Mesenchymal stem cell (in vitro differentiated cells and primary cell): ENCODE data around the gene KLF8. TPM values are rescaled to one million over a fixed set of nuclear protein-coding genes. Genes with fewer than 3 reads are reported as not detected.
A peak's percentile ranks its signal among the peaks of the same experiment; 100 is the strongest.
"Not testable (repeated sequence)": the region's sequence is repeated elsewhere in the genome, so short reads cannot be mapped to it uniquely, and the experiment has no call there.

Source experiments
- DNase-seq: peaks from one replicate; pipeline ENCODE4 v3.0.0-alpha.2; 2013
- H2AFZ ChIP-seq: one replicate; pipeline ENCODE4 v1.6.1; 2013; ENCODE audit warnings: low read depth, mild to moderate bottlenecking, control low read depth, inconsistent platforms, low read length, moderate library complexity
- H2AK5ac ChIP-seq: 2 replicates; pipeline ENCODE4 v1.6.1; 2013; ENCODE audit warnings: low read length, moderate library complexity, mild to moderate bottlenecking, inconsistent platforms; ENCODE audit not compliant: severe bottlenecking
- H2BK120ac ChIP-seq: one replicate; pipeline ENCODE4 v1.6.1; 2013; ENCODE audit warnings: low read depth, mild to moderate bottlenecking, inconsistent platforms, low read length, moderate library complexity
- H2BK12ac ChIP-seq, 2 experiments: one replicate each; pipeline ENCODE4 v1.6.1; 2013; ENCODE audit warnings: inconsistent platforms in 2 of 2, low read length in 2 of 2, mild to moderate bottlenecking in 2 of 2, moderate library complexity in 2 of 2, control low read depth in 1 of 2
- H2BK15ac ChIP-seq: one replicate; pipeline ENCODE4 v1.6.1; 2013; ENCODE audit warnings: mild to moderate bottlenecking, low read depth, inconsistent platforms; ENCODE audit not compliant: poor library complexity, severe bottlenecking
- H2BK5ac ChIP-seq: 2 replicates; pipeline ENCODE4 v1.6.1; 2013; ENCODE audit warnings: low read depth, mild to moderate bottlenecking, low read length, control low read depth, inconsistent platforms; ENCODE audit not compliant: poor library complexity, severe bottlenecking
- H3K14ac ChIP-seq, 2 experiments: one replicate each; pipeline ENCODE4 v1.6.1; 2013; ENCODE audit warnings: inconsistent platforms in 2 of 2, low read length in 2 of 2, control low read depth in 1 of 2, mild to moderate bottlenecking in 1 of 2, moderate library complexity in 1 of 2
- H3K18ac ChIP-seq, 2 experiments: one replicate each; pipeline ENCODE4 v1.6.1; 2013; ENCODE audit warnings: inconsistent platforms in 2 of 2, low read length in 2 of 2, control low read depth in 1 of 2, low read depth in 1 of 2, mild to moderate bottlenecking in 1 of 2
- H3K23ac ChIP-seq, 2 experiments: one replicate each; pipeline ENCODE4 v1.6.1; 2013; ENCODE audit warnings: inconsistent platforms in 2 of 2, low read length in 2 of 2, mild to moderate bottlenecking in 2 of 2, moderate library complexity in 2 of 2, control low read depth in 1 of 2
- H3K27ac ChIP-seq: 2 replicates; pipeline ENCODE4 v1.5.1; 2013; ENCODE audit warnings: mild to moderate bottlenecking, moderate library complexity, low read length, control low read depth, inconsistent platforms; ENCODE audit not compliant: poor library complexity, severe bottlenecking
- H3K27me3 ChIP-seq, 2 experiments: 2 replicates each; pipeline versions ENCODE4 v1.6.1 to v1.7.0; 2013; ENCODE audit warnings: low read length in 2 of 2, mild to moderate bottlenecking in 2 of 2, moderate library complexity in 2 of 2, control low read depth in 1 of 2, inconsistent platforms in 1 of 2; ENCODE audit not compliant: control insufficient read depth in 1 of 2, insufficient read depth in 1 of 2
- H3K36me3 ChIP-seq, 2 experiments: 2 replicates each; pipeline versions ENCODE4 v1.6.1 to v1.7.0; 2013; ENCODE audit warnings: low read length in 2 of 2, control low read depth in 1 of 2, inconsistent platforms in 1 of 2, low read depth in 1 of 2, mild to moderate bottlenecking in 1 of 2; ENCODE audit not compliant: insufficient read depth in 2 of 2, control insufficient read depth in 1 of 2
- H3K4ac ChIP-seq, 2 experiments: one replicate each; pipeline ENCODE4 v1.6.1; 2013; ENCODE audit warnings: inconsistent platforms in 2 of 2, low read length in 2 of 2, mild to moderate bottlenecking in 2 of 2, moderate library complexity in 2 of 2, control low read depth in 1 of 2, low read depth in 1 of 2
- H3K4me1 ChIP-seq: 2 replicates; pipeline ENCODE4 v1.6.1; 2013; ENCODE audit warnings: low read depth, low read length, control low read depth; ENCODE audit not compliant: control insufficient read depth, insufficient read depth
- H3K4me2 ChIP-seq: 2 replicates; pipeline ENCODE4 v1.6.1; 2013; ENCODE audit warnings: low read length, mild to moderate bottlenecking, inconsistent platforms; ENCODE audit not compliant: poor library complexity, severe bottlenecking
- H3K4me3 ChIP-seq, 2 experiments: 2 replicates each; pipeline versions ENCODE4 v1.5.1 to v1.7.0; 2013; ENCODE audit warnings: low read length in 2 of 2, mild to moderate bottlenecking in 2 of 2, control low read depth in 1 of 2, low read depth in 1 of 2; ENCODE audit not compliant: insufficient read depth in 1 of 2
- H3K79me1 ChIP-seq: replicated peaks from 2 replicates; pipeline ENCODE4 v1.6.1; 2013; ENCODE audit warnings: mild to moderate bottlenecking, control low read depth, low read length, inconsistent platforms; ENCODE audit not compliant: poor library complexity, severe bottlenecking
- H3K9ac ChIP-seq: 2 replicates; pipeline ENCODE4 v1.7.0; 2013; ENCODE audit warnings: mild to moderate bottlenecking, low read length, moderate library complexity
- H3K9me3 ChIP-seq: 2 replicates; pipeline ENCODE4 v1.7.0; 2013; ENCODE audit warnings: mild to moderate bottlenecking, low read length; ENCODE audit not compliant: control insufficient read depth
- H4K8ac ChIP-seq: one replicate; pipeline ENCODE4 v1.6.1; 2013; ENCODE audit warnings: inconsistent platforms, mild to moderate bottlenecking, low read length, moderate library complexity
- H4K91ac ChIP-seq: one replicate; pipeline ENCODE4 v1.6.1; 2013; ENCODE audit warnings: mild to moderate bottlenecking, low read length, inconsistent platforms
- WGBS: methylation state at CpG from one replicate; pipeline ENCODE4 v1.1.7; 2013; ENCODE audit warnings: mixed read lengths; 5-methylcytosine and 5-hydroxymethylcytosine counted together
- polyA plus RNA-seq, 2 experiments: library from polyadenylated mRNA; stranded (reverse); fragments of 200-250 nt; gene quantifications; one replicate each; pipeline ENCODE4 v1.2.3, GENCODE V29; 2013

The KLF8 gene
- 0.41 TPM for polyA plus RNA-seq (2013, experiment 1 of 2)
- polyA plus RNA-seq (2013, experiment 2 of 2) = 0.41 TPM

DNA sequence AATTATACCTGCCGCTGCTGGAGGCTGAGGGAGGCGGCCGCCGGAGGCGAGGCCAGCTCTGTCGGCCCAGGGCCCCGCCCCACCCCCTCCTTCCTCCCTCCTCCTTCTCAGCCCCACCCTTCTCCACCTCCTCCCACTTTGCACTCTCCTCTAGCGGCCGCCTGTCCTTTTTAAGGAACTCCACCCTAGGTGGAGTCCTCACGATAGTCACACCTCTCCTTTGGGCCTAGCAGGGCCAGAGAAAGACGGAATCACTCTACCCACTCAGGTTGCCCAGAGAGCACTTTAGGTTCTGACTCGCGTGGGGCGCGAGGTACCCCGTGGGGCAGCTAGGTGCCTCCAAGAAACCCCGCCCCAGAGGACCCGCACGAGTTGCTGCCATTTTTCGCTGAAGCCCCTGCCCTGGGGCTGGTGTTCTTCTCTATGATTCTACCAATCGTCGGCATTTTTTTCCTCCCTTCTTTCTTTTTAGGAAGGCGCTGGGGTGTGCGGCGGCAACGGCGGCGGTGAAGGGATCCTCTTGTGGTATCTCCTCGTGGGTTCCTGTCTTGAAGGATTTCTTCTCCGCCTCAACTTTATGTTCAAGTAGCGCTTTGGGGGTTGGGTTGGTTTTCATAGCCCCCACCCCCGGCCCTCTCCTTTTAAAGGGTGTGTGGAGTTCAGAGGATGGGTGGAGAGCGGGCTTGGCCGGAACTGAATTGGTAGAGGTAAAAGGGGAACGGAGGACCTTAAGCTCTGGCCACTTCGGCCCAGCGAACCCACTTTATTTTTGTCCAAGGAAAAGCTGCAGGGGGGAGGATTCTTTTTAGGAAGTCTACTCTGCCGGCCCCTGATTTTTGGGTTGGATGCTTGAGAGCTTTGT, at the start of gene KLF8:
Gene KLF8, plus strand, starts transcription at position 136 of the 862 bp plus-strand sequence. CDS start 979 bp downstream, outside the sequence.
- H4K8ac ChIP-seq = no peak within 1 kb of the TSS
- H2BK5ac ChIP-seq = no peak within 1 kb of the TSS
- no peak for DNase-seq
- H3K4ac ChIP-seq = no peak within 1 kb of the TSS
- no peak within 1 kb of the TSS for H2BK15ac ChIP-seq
- no peaks in the 10 kb centered on the region for H3K9me3 ChIP-seq
- H2AK5ac ChIP-seq = no peak within 1 kb of the TSS
- H2AFZ ChIP-seq = no peak within 1 kb of the TSS
- 0% methylated on average over 20 of the region's 38 CpGs for WGBS
- H2BK120ac ChIP-seq = no peak within 1 kb of the TSS
- H4K91ac ChIP-seq = no peak within 1 kb of the TSS
- H2BK12ac ChIP-seq = no peak within 1 kb of the TSS
- no peak within 1 kb of the TSS for H3K27ac ChIP-seq
- no peak within 1 kb of the TSS for H3K14ac ChIP-seq
- peaks cover 0 to 20% of the 10 kb centered on the region in 2 experiments for H3K27me3 ChIP-seq
- no peaks in the 10 kb centered on the region for H3K36me3 ChIP-seq
- peak within 1 kb of the TSS; percentile 55 to 78 for H3K4me3 ChIP-seq
- peaks cover 2% of the 10 kb centered on the region for H3K79me1 ChIP-seq
- peak within 1 kb of the TSS; percentile 84 for H3K4me2 ChIP-seq
- H3K18ac ChIP-seq = no peak within 1 kb of the TSS
- H3K9ac ChIP-seq = peak within 1 kb of the TSS; percentile 79
- no peaks in the 10 kb centered on the region for H3K4me1 ChIP-seq
- no peak within 1 kb of the TSS for H3K23ac ChIP-seq

DNA sequence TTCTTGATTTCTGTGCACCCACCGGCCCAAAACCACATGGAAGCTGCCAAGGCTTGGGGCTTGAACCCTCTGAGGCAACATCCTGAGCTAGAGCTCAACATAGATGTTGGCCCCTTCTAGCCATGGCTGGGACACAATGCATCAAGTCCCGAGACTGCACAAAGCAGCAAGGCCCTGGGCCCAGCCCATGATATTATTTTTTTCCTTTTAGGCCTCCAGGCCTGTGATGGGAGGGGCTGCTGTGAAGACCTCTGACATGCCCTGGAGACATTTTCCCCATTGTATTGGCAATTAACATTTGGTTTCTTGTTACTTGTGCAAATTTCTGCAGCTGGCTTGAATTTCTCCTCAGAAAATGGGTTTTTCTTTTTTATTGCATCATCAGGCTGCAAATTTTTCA, 25.2 kb upstream of the KLF8 start:
- H3K23ac ChIP-seq, H3K18ac ChIP-seq, H2AFZ ChIP-seq, H2BK12ac ChIP-seq, H2AK5ac ChIP-seq, H4K91ac ChIP-seq, H3K4me1 ChIP-seq, H3K9ac ChIP-seq, H3K27me3 ChIP-seq, H3K4me2 ChIP-seq, H4K8ac ChIP-seq, H2BK15ac ChIP-seq, H3K4me3 ChIP-seq, H2BK120ac ChIP-seq, DNase-seq, H3K79me1 ChIP-seq, H3K36me3 ChIP-seq, H3K27ac ChIP-seq, H3K4ac ChIP-seq, H2BK5ac ChIP-seq, H3K14ac ChIP-seq: not testable (repeated sequence)
- 70% methylated on average over 2 of the region's 2 CpGs for WGBS
- peaks cover 11% of the 10 kb centered on the region for H3K9me3 ChIP-seq

- no peak overlapping the region for H4K91ac ChIP-seq
- no peaks in the 10 kb centered on the region for H3K4me1 ChIP-seq
- H3K27ac ChIP-seq = no peak overlapping the region
- DNase-seq = no peak
- H3K9me3 ChIP-seq = peaks cover 3% of the 10 kb centered on the region
- H3K9ac ChIP-seq = no peak overlapping the region
- no peak overlapping the region for H3K23ac ChIP-seq
- H3K4ac ChIP-seq = no peak overlapping the region
- H2BK5ac ChIP-seq = no peak overlapping the region
- no peak overlapping the region for H2AK5ac ChIP-seq
- no peak overlapping the region for H3K14ac ChIP-seq
- H3K79me1 ChIP-seq = no peaks in the 10 kb centered on the region
- no peak overlapping the region for H3K4me3 ChIP-seq
- H2BK120ac ChIP-seq = no peak overlapping the region
- no peak overlapping the region for H3K4me2 ChIP-seq
- WGBS = 100% methylated on average over 2 of the region's 3 CpGs
- H3K36me3 ChIP-seq = no peaks in the 10 kb centered on the region
- no peak overlapping the region for H2AFZ ChIP-seq
- no peak overlapping the region for H2BK15ac ChIP-seq
- no peak overlapping the region for H2BK12ac ChIP-seq
- H4K8ac ChIP-seq = no peak overlapping the region
- no peak overlapping the region for H3K18ac ChIP-seq
- peaks cover 0 to 9% of the 10 kb centered on the region in 2 experiments for H3K27me3 ChIP-seq
These were observed 20.5 kb upstream of the KLF8 start for GRCh38 chrX:56211701-56212100.

- Histone ChIP-seq H3K4me1 (no peaks in the 10 kb centered on the region), H3K27ac (no peak overlapping the region), H4K8ac (no peak overlapping the region), H3K4me2 (no peak overlapping the region), H3K4ac (no peak overlapping the region), H2BK120ac (no peak overlapping the region), H3K9ac (no peak overlapping the region), H4K91ac (no peak overlapping the region), H2BK15ac (no peak overlapping the region), H2AFZ (no peak overlapping the region), H2AK5ac (no peak overlapping the region), H3K14ac (no peak overlapping the region), H3K9me3 (peaks cover under 1% of the 10 kb centered on the region), H3K4me3 (no peak overlapping the region), H3K79me1 (no peaks in the 10 kb centered on the region), H3K23ac (no peak overlapping the region), H3K18ac (no peak overlapping the region), H3K27me3 (peaks cover 0 to 9% of the 10 kb centered on the region in 2 experiments), H3K36me3 (no peaks in the 10 kb centered on the region), H2BK12ac (no peak overlapping the region), H2BK5ac (no peak overlapping the region)
- no peak for DNase-seq
- WGBS = 79% methylated on average over 1 of the region's 1 CpG
These were observed 15.8 kb upstream of the KLF8 start for GRCh38 chrX:56216332-56216731.
